ENCODE results near the gene PTRHD1.

PTRHD1 gene

DNA sequence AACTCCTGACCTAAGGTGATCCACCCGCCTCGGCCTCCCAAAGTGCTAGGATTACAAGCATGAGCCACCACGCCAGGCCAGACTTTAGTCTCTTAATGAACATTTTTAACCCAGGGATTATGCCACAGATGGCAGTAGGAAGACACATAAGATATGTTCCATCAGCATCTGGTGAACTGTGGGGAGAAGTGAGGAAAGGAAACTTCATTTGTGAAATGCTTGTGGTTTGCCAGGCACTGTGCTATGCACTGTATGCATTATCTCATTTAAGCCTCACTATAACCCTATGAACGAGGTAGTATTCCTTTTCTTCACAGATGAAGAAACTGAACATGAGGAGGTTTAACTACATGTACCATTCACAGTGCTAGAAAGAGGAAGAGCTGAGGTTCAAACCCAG lies 29.3 kb downstream of the PTRHD1 start:
- Histone ChIP-seq H3K4me1 (ENCODE audit: control insufficient read depth, insufficient read depth, low read length) (no peaks in the 10 kb centered on the region), H3K4me3 (ENCODE audit: low read length) (no peak overlapping the region), H3K27me3 (ENCODE audit: control insufficient read depth, insufficient read depth, low read length) (no peaks in the 10 kb centered on the region), H3K9me3 (ENCODE audit: control insufficient read depth, low read length) (no peaks in the 10 kb centered on the region), H3K9ac (ENCODE audit: low read length) (no peak overlapping the region), H3K36me3 (ENCODE audit: control insufficient read depth, insufficient read depth, low read length) (peaks cover 4% of the 10 kb centered on the region)

DNA sequence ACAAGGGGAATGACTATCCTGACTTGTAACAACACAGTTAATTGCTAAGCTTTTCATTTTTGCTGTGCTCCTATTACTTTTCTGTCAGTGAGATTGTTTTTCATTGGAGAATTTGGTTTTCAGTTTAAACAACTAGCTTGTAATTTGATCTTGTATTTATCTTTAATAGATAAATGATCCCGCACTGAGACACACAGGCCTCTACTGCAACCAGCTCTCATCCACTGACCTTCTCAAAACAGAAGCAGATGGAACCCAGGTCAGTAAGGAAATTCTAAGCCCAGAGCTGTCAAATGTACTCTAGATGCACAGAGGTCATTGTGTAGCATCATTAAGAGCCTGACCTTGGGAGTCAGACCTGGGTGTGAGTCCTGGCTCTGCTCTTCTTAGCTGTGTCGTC lies 30.7 kb downstream of the PTRHD1 start:
- Histone ChIP-seq H3K4me1 (ENCODE audit: control insufficient read depth, insufficient read depth, low read length) (no peaks in the 10 kb centered on the region), H3K27me3 (ENCODE audit: control insufficient read depth, insufficient read depth, low read length) (no peaks in the 10 kb centered on the region), H3K9me3 (ENCODE audit: control insufficient read depth, low read length) (no peaks in the 10 kb centered on the region), H3K9ac (ENCODE audit: low read length) (no peak overlapping the region), H3K36me3 (ENCODE audit: control insufficient read depth, insufficient read depth, low read length) (peaks cover 4% of the 10 kb centered on the region), H3K4me3 (ENCODE audit: low read length) (no peak overlapping the region)

- no peaks in the 10 kb centered on the region for H3K9me3 ChIP-seq (ENCODE audit: control insufficient read depth, low read length)
- peaks cover 4% of the 10 kb centered on the region for H3K36me3 ChIP-seq (ENCODE audit: control insufficient read depth, insufficient read depth, low read length)
- no peak overlapping the region for H3K9ac ChIP-seq (ENCODE audit: low read length)
Observed at GRCh38 chr2:24761866-24762265, 31.3 kb downstream of the PTRHD1 start.

GRCh38 chr2:24756789-24757188 lies 36.4 kb downstream of the PTRHD1 start:
- Histone ChIP-seq H3K4me3 (ENCODE audit: low read length) (no peak overlapping the region), H3K4me1 (ENCODE audit: control insufficient read depth, insufficient read depth, low read length) (no peaks in the 10 kb centered on the region), H3K9ac (ENCODE audit: low read length) (no peak overlapping the region), H3K9me3 (ENCODE audit: control insufficient read depth, low read length) (no peaks in the 10 kb centered on the region), H3K27me3 (ENCODE audit: control insufficient read depth, insufficient read depth, low read length) (no peaks in the 10 kb centered on the region), H3K36me3 (ENCODE audit: control insufficient read depth, insufficient read depth, low read length) (peaks cover 3% of the 10 kb centered on the region)

More at GRCh38 chr2:24761866-24762265, 31.3 kb downstream of the PTRHD1 start:
- Histone ChIP-seq H3K4me3 (ENCODE audit: low read length) (no peak overlapping the region), H3K27me3 (ENCODE audit: control insufficient read depth, insufficient read depth, low read length) (no peaks in the 10 kb centered on the region), H3K4me1 (ENCODE audit: control insufficient read depth, insufficient read depth, low read length) (no peaks in the 10 kb centered on the region)

DNA sequence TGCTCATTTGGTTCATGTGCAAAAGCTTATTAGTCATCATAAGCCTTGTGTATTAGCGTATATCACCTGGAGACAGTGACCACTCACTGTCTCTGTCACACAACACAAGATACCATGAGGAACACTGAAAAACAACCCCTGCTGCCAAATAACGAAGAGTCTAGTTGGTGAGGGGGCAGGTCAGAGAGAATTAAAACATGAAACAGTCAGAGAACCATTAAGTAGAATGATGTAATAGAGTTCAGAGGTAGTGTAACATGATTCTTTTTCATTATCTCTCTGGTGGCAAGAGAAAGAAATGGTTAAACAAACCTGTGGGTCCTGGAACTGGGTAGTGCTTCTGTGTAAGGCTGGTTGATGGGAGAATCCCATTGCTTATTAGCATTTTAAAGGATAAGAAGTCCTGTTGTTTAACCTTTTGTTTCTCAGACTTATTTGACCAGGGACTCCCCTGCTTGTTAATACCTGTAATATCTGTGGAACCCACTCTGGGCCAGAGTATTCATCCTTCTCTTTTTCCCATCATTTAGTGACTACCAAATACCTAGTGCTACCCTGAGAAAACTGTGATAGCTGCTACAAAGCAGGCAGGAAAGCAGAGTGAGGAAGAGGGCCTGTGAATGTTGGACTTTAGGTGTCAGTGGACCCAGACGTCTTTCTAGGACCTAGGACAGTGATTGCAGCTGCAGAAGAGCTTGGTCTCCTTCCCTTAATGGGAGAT lies 38.0 kb downstream of the PTRHD1 start:
- H3K4me1 ChIP-seq (ENCODE audit: control insufficient read depth, insufficient read depth, low read length), result no peaks in the 10 kb centered on the region
- peaks cover 3% of the 10 kb centered on the region for H3K36me3 ChIP-seq (ENCODE audit: control insufficient read depth, insufficient read depth, low read length)
- H3K9ac ChIP-seq (ENCODE audit: low read length), result no peak overlapping the region
- no peak overlapping the region for H3K4me3 ChIP-seq (ENCODE audit: low read length)
- H3K27me3 ChIP-seq (ENCODE audit: control insufficient read depth, insufficient read depth, low read length), result no peaks in the 10 kb centered on the region
- no peaks in the 10 kb centered on the region for H3K9me3 ChIP-seq (ENCODE audit: control insufficient read depth, low read length)

GRCh38 chr2:24749069-24749691 lies 44.0 kb downstream of the PTRHD1 start:
- no peaks in the 10 kb centered on the region for H3K9me3 ChIP-seq (ENCODE audit: control insufficient read depth, low read length)
- no peak overlapping the region for H3K4me3 ChIP-seq (ENCODE audit: low read length)
- H3K27me3 ChIP-seq (ENCODE audit: control insufficient read depth, insufficient read depth, low read length), result no peaks in the 10 kb centered on the region
- H3K9ac ChIP-seq (ENCODE audit: low read length), result no peak overlapping the region
- no peaks in the 10 kb centered on the region for H3K4me1 ChIP-seq (ENCODE audit: control insufficient read depth, insufficient read depth, low read length)
- peaks cover 3% of the 10 kb centered on the region for H3K36me3 ChIP-seq (ENCODE audit: control insufficient read depth, insufficient read depth, low read length)

DNA sequence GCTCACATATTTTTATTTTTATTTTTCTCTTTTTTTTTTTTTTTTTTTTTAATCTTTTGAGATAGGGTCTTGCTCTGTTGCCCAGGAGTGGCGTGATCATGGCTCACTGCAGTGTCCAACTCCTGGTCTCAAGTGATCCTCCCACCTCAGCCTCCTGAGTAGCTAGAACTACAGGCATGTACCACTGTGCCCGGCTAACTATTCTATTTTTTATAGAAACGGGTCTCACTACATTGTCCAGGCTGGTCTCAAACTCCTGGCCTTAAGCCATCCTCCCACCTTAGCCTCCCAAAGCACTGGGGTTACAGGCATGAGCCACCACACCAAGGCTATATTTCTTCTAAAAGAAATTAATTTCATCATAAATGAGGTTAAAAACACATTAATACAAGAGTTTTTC lies 45.9 kb downstream of the PTRHD1 start:
- Histone ChIP-seq H3K27me3 (ENCODE audit: control insufficient read depth, insufficient read depth, low read length) (no peaks in the 10 kb centered on the region), H3K4me1 (ENCODE audit: control insufficient read depth, insufficient read depth, low read length) (no peaks in the 10 kb centered on the region), H3K9ac (ENCODE audit: low read length) (no peak overlapping the region), H3K36me3 (ENCODE audit: control insufficient read depth, insufficient read depth, low read length) (no peaks in the 10 kb centered on the region), H3K4me3 (ENCODE audit: low read length) (no peak overlapping the region), H3K9me3 (ENCODE audit: control insufficient read depth, low read length) (no peaks in the 10 kb centered on the region)

DNA sequence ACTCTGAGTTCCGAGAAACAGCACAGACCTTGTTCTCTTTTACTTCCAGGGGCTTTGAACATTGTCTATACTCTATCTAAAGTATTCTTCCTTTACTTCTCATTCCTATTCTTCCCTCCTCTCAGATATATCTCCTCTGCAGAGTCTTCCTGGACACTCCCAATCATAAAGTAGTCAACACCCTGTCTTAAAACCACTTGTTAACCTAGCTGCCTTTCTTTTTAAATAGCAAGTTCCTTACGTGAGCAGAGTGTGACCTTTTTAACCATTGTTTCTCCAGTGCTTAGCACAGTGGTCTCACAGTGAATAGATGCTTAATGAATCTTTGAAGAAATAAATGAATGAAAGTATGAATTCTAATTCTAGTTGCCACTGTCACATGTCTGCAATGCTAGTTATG lies 47.4 kb downstream of the PTRHD1 start:
- Histone ChIP-seq H3K9me3 (ENCODE audit: control insufficient read depth, low read length) (no peaks in the 10 kb centered on the region), H3K4me3 (ENCODE audit: low read length) (no peak overlapping the region), H3K4me1 (ENCODE audit: control insufficient read depth, insufficient read depth, low read length) (no peaks in the 10 kb centered on the region), H3K36me3 (ENCODE audit: control insufficient read depth, insufficient read depth, low read length) (peaks cover 4% of the 10 kb centered on the region), H3K27me3 (ENCODE audit: control insufficient read depth, insufficient read depth, low read length) (no peaks in the 10 kb centered on the region), H3K9ac (ENCODE audit: low read length) (no peak overlapping the region)

DNA sequence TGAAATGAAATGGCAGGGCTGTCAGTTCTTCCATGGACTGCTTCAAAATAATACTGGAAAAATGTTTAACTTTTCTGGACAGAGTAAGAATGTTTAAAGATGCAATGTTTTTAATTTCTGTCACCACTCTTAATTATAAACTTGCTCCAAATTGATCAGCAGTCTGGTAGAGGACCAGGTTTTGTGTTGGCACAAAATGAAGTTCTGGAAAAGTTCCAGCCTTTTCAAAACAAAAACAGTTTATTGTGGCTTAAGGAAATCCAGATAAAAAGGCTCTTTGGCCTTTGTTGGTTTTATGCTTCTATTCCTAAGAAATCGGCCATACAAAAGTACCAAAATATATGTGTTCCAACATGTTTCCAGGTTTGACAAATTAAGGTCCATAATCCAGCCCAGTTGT lies 48.8 kb downstream of the PTRHD1 start:
- peaks cover 4% of the 10 kb centered on the region for H3K36me3 ChIP-seq (ENCODE audit: control insufficient read depth, insufficient read depth, low read length)
- no peaks in the 10 kb centered on the region for H3K9me3 ChIP-seq (ENCODE audit: control insufficient read depth, low read length)
- no peaks in the 10 kb centered on the region for H3K27me3 ChIP-seq (ENCODE audit: control insufficient read depth, insufficient read depth, low read length)
- H3K4me1 ChIP-seq (ENCODE audit: control insufficient read depth, insufficient read depth, low read length), result no peaks in the 10 kb centered on the region
- no peak overlapping the region for H3K4me3 ChIP-seq (ENCODE audit: low read length)
- no peak overlapping the region for H3K9ac ChIP-seq (ENCODE audit: low read length)

DNA sequence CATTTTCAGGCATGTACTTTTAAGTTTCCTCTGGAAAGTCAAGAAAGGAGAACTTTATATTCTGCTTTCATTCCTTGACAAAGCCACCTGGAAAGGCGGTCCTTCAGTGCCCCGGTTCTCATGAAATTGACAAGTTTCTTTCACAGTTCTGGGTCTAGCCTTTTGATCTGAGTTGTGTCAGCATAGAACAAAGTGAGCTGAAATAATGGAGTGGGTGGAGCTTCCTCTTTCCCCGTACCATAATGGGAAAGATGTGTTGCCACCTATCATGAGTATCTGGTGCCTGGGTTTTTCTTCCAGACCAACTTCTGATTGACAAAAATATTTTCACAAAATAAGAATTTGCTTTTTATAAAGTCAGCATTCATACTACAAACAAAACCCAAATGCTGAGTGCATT lies 49.3 kb downstream of the PTRHD1 start:
- Histone ChIP-seq H3K9ac (ENCODE audit: low read length) (no peak overlapping the region), H3K9me3 (ENCODE audit: control insufficient read depth, low read length) (no peaks in the 10 kb centered on the region), H3K4me1 (ENCODE audit: control insufficient read depth, insufficient read depth, low read length) (no peaks in the 10 kb centered on the region), H3K36me3 (ENCODE audit: control insufficient read depth, insufficient read depth, low read length) (peaks cover 4% of the 10 kb centered on the region), H3K4me3 (ENCODE audit: low read length) (no peak overlapping the region), H3K27me3 (ENCODE audit: control insufficient read depth, insufficient read depth, low read length) (no peaks in the 10 kb centered on the region)

- Histone ChIP-seq H3K4me1 (ENCODE audit: control insufficient read depth, insufficient read depth, low read length) (no peaks in the 10 kb centered on the region), H3K27me3 (ENCODE audit: control insufficient read depth, insufficient read depth, low read length) (no peaks in the 10 kb centered on the region), H3K9me3 (ENCODE audit: control insufficient read depth, low read length) (no peaks in the 10 kb centered on the region), H3K9ac (ENCODE audit: low read length) (no peak overlapping the region), H3K4me3 (ENCODE audit: low read length) (no peak overlapping the region), H3K36me3 (ENCODE audit: control insufficient read depth, insufficient read depth, low read length) (peaks cover 4% of the 10 kb centered on the region)
Observed at GRCh38 chr2:24742730-24743129, 50.5 kb downstream of the PTRHD1 start.

GRCh38 chr2:24740142-24740541 lies 53.0 kb downstream of the PTRHD1 start:
- Histone ChIP-seq H3K4me3 (ENCODE audit: low read length) (no peak overlapping the region), H3K9ac (ENCODE audit: low read length) (no peak overlapping the region), H3K4me1 (ENCODE audit: control insufficient read depth, insufficient read depth, low read length) (no peaks in the 10 kb centered on the region), H3K9me3 (ENCODE audit: control insufficient read depth, low read length) (no peaks in the 10 kb centered on the region), H3K36me3 (ENCODE audit: control insufficient read depth, insufficient read depth, low read length) (peaks cover 4% of the 10 kb centered on the region), H3K27me3 (ENCODE audit: control insufficient read depth, insufficient read depth, low read length) (no peaks in the 10 kb centered on the region)

Data from mucosa of stomach (tissue), 1 donor.